Stimulated activated effector memory CD8-positive, alpha-beta T cell treated with anti-CD3 and anti-CD28 coated beads, Interleukin-12 subunit alpha, Interleukin-12 subunit beta, amount 100 ng/mL, for 72 hours (primary cell): ENCODE data around the gene GOPC.
A peak's percentile ranks its signal among the peaks of the same experiment; 100 is the strongest.
"Not testable (repeated sequence)": the region's sequence is repeated elsewhere in the genome, so short reads cannot be mapped to it uniquely, and the experiment has no call there.

Source experiments
- ATAC-seq: fragments of 150-1000 bp; cut with Tn5 transposase; 2 replicates; pipeline ENCODE4 v1.10.0; 2021
- DNase-seq, 2 donors: peaks; one replicate each; pipeline ENCODE4 v3.0.0; 2021 to 2022; ENCODE audit warnings: low spot score in 2 of 2
- H3K27ac Mint-ChIP-seq: one replicate; pipeline ENCODE4 v1.8.0; 2022; ENCODE audit warnings: mild to moderate bottlenecking, mixed read lengths
- H3K36me3 Mint-ChIP-seq: one replicate; pipeline ENCODE4 v1.8.0; 2022; ENCODE audit warnings: mild to moderate bottlenecking, mixed read lengths
- H3K4me1 Mint-ChIP-seq: one replicate; pipeline ENCODE4 v1.8.0; 2022; ENCODE audit warnings: mixed read lengths
- H3K4me3 Mint-ChIP-seq: one replicate; pipeline ENCODE4 v1.8.0; 2022; ENCODE audit warnings: mild to moderate bottlenecking, mixed read lengths
- H3K9me3 Mint-ChIP-seq: one replicate; pipeline ENCODE4 v1.8.0; 2022; ENCODE audit warnings: mixed read lengths

GOPC gene

GRCh38 chr6:117602151-117602898, at the start of gene GOPC:
Gene GOPC, minus strand, starts transcription at chr6:117602511. Its CDS starts 223 bp downstream, at chr6:117602288.
- Mint-ChIP-seq H3K36me3 (peaks cover 36% of the 10 kb centered on the region), H3K9me3 (no peaks in the 10 kb centered on the region), H3K4me1 (peaks cover 26% of the 10 kb centered on the region), H3K4me3 (peak within 1 kb of the TSS; percentile 98), H3K27ac (peak within 1 kb of the TSS; percentile 98)
- DNase-seq (peak; percentile 80 to 94), ATAC-seq (peak; percentile 97)

GRCh38 chr6:117651984-117652383, 49.7 kb upstream of the GOPC start:
- not testable (repeated sequence) for H3K4me3 Mint-ChIP-seq

GRCh38 chr6:117642976-117643375, 40.7 kb upstream of the GOPC start:
- no peaks in the 10 kb centered on the region for H3K9me3 Mint-ChIP-seq
- no peak overlapping the region for H3K27ac Mint-ChIP-seq
- H3K36me3 Mint-ChIP-seq, result no peaks in the 10 kb centered on the region
- H3K4me1 Mint-ChIP-seq, result no peaks in the 10 kb centered on the region
- no peak for DNase-seq
- no peak for ATAC-seq
- no peak overlapping the region for H3K4me3 Mint-ChIP-seq

More at GRCh38 chr6:117651984-117652383, 49.7 kb upstream of the GOPC start:
- ATAC-seq, H3K36me3 Mint-ChIP-seq, H3K9me3 Mint-ChIP-seq, DNase-seq, H3K4me1 Mint-ChIP-seq, H3K27ac Mint-ChIP-seq: not testable (repeated sequence)

GRCh38 chr6:117637770-117638169, 35.5 kb upstream of the GOPC start:
- no peaks in the 10 kb centered on the region for H3K4me1 Mint-ChIP-seq
- DNase-seq (no peak), ATAC-seq (no peak)
- no peak overlapping the region for H3K4me3 Mint-ChIP-seq
- H3K9me3 Mint-ChIP-seq, result no peaks in the 10 kb centered on the region
- H3K27ac Mint-ChIP-seq, result no peak overlapping the region
- H3K36me3 Mint-ChIP-seq, result no peaks in the 10 kb centered on the region

GRCh38 chr6:117629119-117629660, 26.9 kb upstream of the GOPC start:
- H3K9me3 Mint-ChIP-seq, result peaks cover 4% of the 10 kb centered on the region
- no peak overlapping the region for H3K4me3 Mint-ChIP-seq
- H3K4me1 Mint-ChIP-seq, result no peaks in the 10 kb centered on the region
- no peak overlapping the region for H3K27ac Mint-ChIP-seq
- DNase-seq (no peak), ATAC-seq (no peak)
- no peaks in the 10 kb centered on the region for H3K36me3 Mint-ChIP-seq

GRCh38 chr6:117627533-117627932, 25.2 kb upstream of the GOPC start:
- no peak overlapping the region for H3K4me3 Mint-ChIP-seq
- ATAC-seq, result no peak
- H3K9me3 Mint-ChIP-seq, result peaks cover 7% of the 10 kb centered on the region
- H3K27ac Mint-ChIP-seq, result no peak overlapping the region
- no peak for DNase-seq
- no peaks in the 10 kb centered on the region for H3K4me1 Mint-ChIP-seq
- H3K36me3 Mint-ChIP-seq, result no peaks in the 10 kb centered on the region

- H3K36me3 Mint-ChIP-seq, result no peaks in the 10 kb centered on the region
- ATAC-seq (no peak), DNase-seq (no peak)
- H3K4me1 Mint-ChIP-seq, result no peaks in the 10 kb centered on the region
- no peak overlapping the region for H3K4me3 Mint-ChIP-seq
- H3K27ac Mint-ChIP-seq, result no peak overlapping the region
- H3K9me3 Mint-ChIP-seq, result peaks cover 7% of the 10 kb centered on the region
These were observed 22.7 kb upstream of the GOPC start for GRCh38 chr6:117624869-117625481.

GRCh38 chr6:117619178-117619577, 16.9 kb upstream of the GOPC start:
- Mint-ChIP-seq H3K9me3 (peaks cover 12% of the 10 kb centered on the region), H3K4me3 (no peak overlapping the region), H3K4me1 (peaks cover 38% of the 10 kb centered on the region), H3K27ac (no peak overlapping the region), H3K36me3 (peaks cover 20% of the 10 kb centered on the region)
- ATAC-seq (peak; percentile 80), DNase-seq (no peak)

- peak overlapping the region; percentile 81 for H3K27ac Mint-ChIP-seq
- peak overlapping the region; percentile 26 for H3K4me3 Mint-ChIP-seq
- peaks cover 56% of the 10 kb centered on the region for H3K4me1 Mint-ChIP-seq
- peaks cover 9% of the 10 kb centered on the region for H3K9me3 Mint-ChIP-seq
- H3K36me3 Mint-ChIP-seq, result peaks cover 31% of the 10 kb centered on the region
- no peak for DNase-seq
- peak; percentile 49 for ATAC-seq
These were observed 15.1 kb upstream of the GOPC start for GRCh38 chr6:117617210-117618035.

GRCh38 chr6:117616391-117617209, 14.3 kb upstream of the GOPC start:
- peak; percentile 81 for ATAC-seq
- H3K9me3 Mint-ChIP-seq, result peaks cover 9% of the 10 kb centered on the region
- H3K4me3 Mint-ChIP-seq, result peak overlapping the region; percentile 26
- DNase-seq, result peak; percentile 24 to 73
- H3K27ac Mint-ChIP-seq, result peak overlapping the region; percentile 81
- peaks cover 56% of the 10 kb centered on the region for H3K4me1 Mint-ChIP-seq
- peaks cover 31% of the 10 kb centered on the region for H3K36me3 Mint-ChIP-seq

- peak overlapping the region; percentile 81 for H3K27ac Mint-ChIP-seq
- DNase-seq, result no peak
- peaks cover 9% of the 10 kb centered on the region for H3K9me3 Mint-ChIP-seq
- no peak for ATAC-seq
- H3K36me3 Mint-ChIP-seq, result peaks cover 31% of the 10 kb centered on the region
- H3K4me3 Mint-ChIP-seq, result no peak overlapping the region
- peaks cover 56% of the 10 kb centered on the region for H3K4me1 Mint-ChIP-seq
These were observed 13.6 kb upstream of the GOPC start for GRCh38 chr6:117615750-117616390.

- no peak for DNase-seq
- H3K4me3 Mint-ChIP-seq, result peak overlapping the region; percentile 37
These were observed 11.7 kb upstream of the GOPC start for GRCh38 chr6:117613920-117614560.

GRCh38 chr6:117607511-117607910, 5.2 kb upstream of the GOPC start:
- Mint-ChIP-seq H3K4me3 (no peak overlapping the region), H3K27ac (no peak overlapping the region), H3K4me1 (peaks cover 13% of the 10 kb centered on the region), H3K9me3 (no peaks in the 10 kb centered on the region), H3K36me3 (peaks cover 5% of the 10 kb centered on the region)
- DNase-seq, result no peak
- ATAC-seq, result no peak

More at GRCh38 chr6:117613920-117614560, 11.7 kb upstream of the GOPC start:
- Mint-ChIP-seq H3K9me3 (peaks cover 9% of the 10 kb centered on the region), H3K36me3 (peaks cover 31% of the 10 kb centered on the region), H3K27ac (peak overlapping the region; percentile 72), H3K4me1 (peaks cover 51% of the 10 kb centered on the region)
- ATAC-seq, result no peak
